ENCODE measurements around the gene AKAP9.
"Not testable (repeated sequence)": the region's sequence is repeated elsewhere in the genome, so short reads cannot be mapped to it uniquely, and the experiment has no call there.

Gene AKAP9

GRCh38 chr7:91976743-91977142 is 36.1 kb downstream of the AKAP9 start:
- no peaks in the 10 kb centered on the region for H3K27me3 ChIP-seq (ENCODE audit: low read depth, low read length)
- H3K36me3 ChIP-seq (ENCODE audit: control insufficient read depth in 1 of 2, insufficient read depth in 2 of 2, low read length in 2 of 2), result no peaks in the 10 kb centered on the region
- H3K27ac ChIP-seq (ENCODE audit: low read length), result no peak overlapping the region

GRCh38 chr7:91979590-91979989 is 38.9 kb downstream of the AKAP9 start:
- Histone ChIP-seq H3K9me3 (ENCODE audit: control insufficient read depth in 1 of 2, low read length in 2 of 2) (no peaks in the 10 kb centered on the region), H3K4me1 (ENCODE audit: control insufficient read depth in 1 of 2, insufficient read depth in 2 of 2, low read length in 2 of 2) (no peaks in the 10 kb centered on the region), H3K27me3 (ENCODE audit: low read depth, low read length) (no peaks in the 10 kb centered on the region), H3K27ac (ENCODE audit: low read length) (no peak overlapping the region), H3K4me3 (ENCODE audit: low read depth in 1 of 2, low read length in 2 of 2) (no peak overlapping the region), H3K36me3 (ENCODE audit: control insufficient read depth in 1 of 2, insufficient read depth in 2 of 2, low read length in 2 of 2) (no peaks in the 10 kb centered on the region)

More at GRCh38 chr7:91976743-91977142, 36.1 kb downstream of the AKAP9 start:
- no peaks in the 10 kb centered on the region for H3K9me3 ChIP-seq (ENCODE audit: control insufficient read depth in 1 of 2, low read length in 2 of 2)
- H3K4me1 ChIP-seq (ENCODE audit: control insufficient read depth in 1 of 2, insufficient read depth in 2 of 2, low read length in 2 of 2), result no peaks in the 10 kb centered on the region
- H3K4me3 ChIP-seq (ENCODE audit: low read depth in 1 of 2, low read length in 2 of 2), result no peak overlapping the region

- H3K27ac ChIP-seq (ENCODE audit: low read length); H3K4me1 ChIP-seq (ENCODE audit: control insufficient read depth in 1 of 2, insufficient read depth in 2 of 2, low read length in 2 of 2); H3K4me3 ChIP-seq (ENCODE audit: low read depth in 1 of 2, low read length in 2 of 2); H3K36me3 ChIP-seq (ENCODE audit: control insufficient read depth in 1 of 2, insufficient read depth in 2 of 2, low read length in 2 of 2); H3K9me3 ChIP-seq (ENCODE audit: control insufficient read depth in 1 of 2, low read length in 2 of 2); H3K27me3 ChIP-seq (ENCODE audit: low read depth, low read length): not testable (repeated sequence)
Observed at GRCh38 chr7:91982352-91982751, 41.7 kb downstream of the AKAP9 start.

GRCh38 chr7:91988213-91988612 is 47.6 kb downstream of the AKAP9 start:
- H3K4me1 ChIP-seq (ENCODE audit: control insufficient read depth in 1 of 2, insufficient read depth in 2 of 2, low read length in 2 of 2), result no peaks in the 10 kb centered on the region
- peaks cover 1% of the 10 kb centered on the region in 2 donors for H3K36me3 ChIP-seq (ENCODE audit: control insufficient read depth in 1 of 2, insufficient read depth in 2 of 2, low read length in 2 of 2)
- no peak overlapping the region for H3K4me3 ChIP-seq (ENCODE audit: low read depth in 1 of 2, low read length in 2 of 2)
- H3K27ac ChIP-seq (ENCODE audit: low read length), result no peak overlapping the region
- no peaks in the 10 kb centered on the region for H3K9me3 ChIP-seq (ENCODE audit: control insufficient read depth in 1 of 2, low read length in 2 of 2)
- H3K27me3 ChIP-seq (ENCODE audit: low read depth, low read length), result no peaks in the 10 kb centered on the region

- Histone ChIP-seq H3K4me1 (ENCODE audit: control insufficient read depth in 1 of 2, insufficient read depth in 2 of 2, low read length in 2 of 2) (no peaks in the 10 kb centered on the region), H3K27ac (ENCODE audit: low read length) (no peak overlapping the region), H3K4me3 (ENCODE audit: low read depth in 1 of 2, low read length in 2 of 2) (no peak overlapping the region), H3K9me3 (ENCODE audit: control insufficient read depth in 1 of 2, low read length in 2 of 2) (no peaks in the 10 kb centered on the region), H3K36me3 (ENCODE audit: control insufficient read depth in 1 of 2, insufficient read depth in 2 of 2, low read length in 2 of 2) (peaks cover 38 to 43% of the 10 kb centered on the region in 2 donors), H3K27me3 (ENCODE audit: low read depth, low read length) (no peaks in the 10 kb centered on the region)
Observed at GRCh38 chr7:91993976-91994375, 53.3 kb downstream of the AKAP9 start.

- H3K36me3 ChIP-seq (ENCODE audit: control insufficient read depth in 1 of 2, insufficient read depth in 2 of 2, low read length in 2 of 2), result peaks cover 38 to 43% of the 10 kb centered on the region in 2 donors
Observed at GRCh38 chr7:91995391-91996105, 54.9 kb downstream of the AKAP9 start.

GRCh38 chr7:91999631-92000565 is 59.2 kb downstream of the AKAP9 start:
- Histone ChIP-seq H3K4me1 (ENCODE audit: control insufficient read depth in 1 of 2, insufficient read depth in 2 of 2, low read length in 2 of 2) (no peaks in the 10 kb centered on the region), H3K27ac (ENCODE audit: low read length) (no peak overlapping the region), H3K9me3 (ENCODE audit: control insufficient read depth in 1 of 2, low read length in 2 of 2) (no peaks in the 10 kb centered on the region), H3K36me3 (ENCODE audit: control insufficient read depth in 1 of 2, insufficient read depth in 2 of 2, low read length in 2 of 2) (peaks cover 29 to 36% of the 10 kb centered on the region in 2 donors), H3K27me3 (ENCODE audit: low read depth, low read length) (no peaks in the 10 kb centered on the region), H3K4me3 (ENCODE audit: low read depth in 1 of 2, low read length in 2 of 2) (no peak overlapping the region)

More at GRCh38 chr7:91995391-91996105, 54.9 kb downstream of the AKAP9 start:
- no peak overlapping the region for H3K4me3 ChIP-seq (ENCODE audit: low read depth in 1 of 2, low read length in 2 of 2)
- no peaks in the 10 kb centered on the region for H3K9me3 ChIP-seq (ENCODE audit: control insufficient read depth in 1 of 2, low read length in 2 of 2)
- no peaks in the 10 kb centered on the region for H3K27me3 ChIP-seq (ENCODE audit: low read depth, low read length)
- H3K27ac ChIP-seq (ENCODE audit: low read length), result no peak overlapping the region
- no peaks in the 10 kb centered on the region for H3K4me1 ChIP-seq (ENCODE audit: control insufficient read depth in 1 of 2, insufficient read depth in 2 of 2, low read length in 2 of 2)

- Histone ChIP-seq H3K9me3 (ENCODE audit: control insufficient read depth in 1 of 2, low read length in 2 of 2) (no peaks in the 10 kb centered on the region), H3K4me3 (ENCODE audit: low read depth in 1 of 2, low read length in 2 of 2) (no peak overlapping the region), H3K27ac (ENCODE audit: low read length) (no peak overlapping the region), H3K27me3 (ENCODE audit: low read depth, low read length) (no peaks in the 10 kb centered on the region), H3K4me1 (ENCODE audit: control insufficient read depth in 1 of 2, insufficient read depth in 2 of 2, low read length in 2 of 2) (no peaks in the 10 kb centered on the region), H3K36me3 (ENCODE audit: control insufficient read depth in 1 of 2, insufficient read depth in 2 of 2, low read length in 2 of 2) (peaks cover 10 to 14% of the 10 kb centered on the region in 2 donors)
Observed at GRCh38 chr7:92002720-92003119, 62.1 kb downstream of the AKAP9 start.

GRCh38 chr7:92006046-92006445 is 65.4 kb downstream of the AKAP9 start:
- no peaks in the 10 kb centered on the region for H3K9me3 ChIP-seq (ENCODE audit: control insufficient read depth in 1 of 2, low read length in 2 of 2)
- no peak overlapping the region for H3K27ac ChIP-seq (ENCODE audit: low read length)
- no peaks in the 10 kb centered on the region for H3K27me3 ChIP-seq (ENCODE audit: low read depth, low read length)
- peaks cover 11 to 13% of the 10 kb centered on the region in 2 donors for H3K36me3 ChIP-seq (ENCODE audit: control insufficient read depth in 1 of 2, insufficient read depth in 2 of 2, low read length in 2 of 2)
- H3K4me3 ChIP-seq (ENCODE audit: low read depth in 1 of 2, low read length in 2 of 2), result no peak overlapping the region
- no peaks in the 10 kb centered on the region for H3K4me1 ChIP-seq (ENCODE audit: control insufficient read depth in 1 of 2, insufficient read depth in 2 of 2, low read length in 2 of 2)

GRCh38 chr7:92010215-92010614 is 69.6 kb downstream of the AKAP9 start:
- H3K36me3 ChIP-seq (ENCODE audit: control insufficient read depth in 1 of 2, insufficient read depth in 2 of 2, low read length in 2 of 2), result peaks cover 9 to 19% of the 10 kb centered on the region in 2 donors
- H3K27ac ChIP-seq (ENCODE audit: low read length), result no peak overlapping the region
- H3K27me3 ChIP-seq (ENCODE audit: low read depth, low read length), result no peaks in the 10 kb centered on the region
- no peak overlapping the region for H3K4me3 ChIP-seq (ENCODE audit: low read depth in 1 of 2, low read length in 2 of 2)
- no peaks in the 10 kb centered on the region for H3K9me3 ChIP-seq (ENCODE audit: control insufficient read depth in 1 of 2, low read length in 2 of 2)
- no peaks in the 10 kb centered on the region for H3K4me1 ChIP-seq (ENCODE audit: control insufficient read depth in 1 of 2, insufficient read depth in 2 of 2, low read length in 2 of 2)

- no peak overlapping the region for H3K4me3 ChIP-seq (ENCODE audit: low read depth in 1 of 2, low read length in 2 of 2)
Observed at GRCh38 chr7:92013611-92014010, 72.9 kb downstream of the AKAP9 start.

More at GRCh38 chr7:92013611-92014010, 72.9 kb downstream of the AKAP9 start:
- H3K27ac ChIP-seq (ENCODE audit: low read length), result no peak overlapping the region
- H3K36me3 ChIP-seq (ENCODE audit: control insufficient read depth in 1 of 2, insufficient read depth in 2 of 2, low read length in 2 of 2), result peaks cover 4 to 19% of the 10 kb centered on the region in 2 donors
- peaks cover 0 to 4% of the 10 kb centered on the region in 2 donors for H3K4me1 ChIP-seq (ENCODE audit: control insufficient read depth in 1 of 2, insufficient read depth in 2 of 2, low read length in 2 of 2)
- H3K9me3 ChIP-seq (ENCODE audit: control insufficient read depth in 1 of 2, low read length in 2 of 2), result no peaks in the 10 kb centered on the region
- H3K27me3 ChIP-seq (ENCODE audit: low read depth, low read length), result no peaks in the 10 kb centered on the region
